NCI-H2107 treated with DMSO at 0.1 percent for 48 hours (cell line): ENCODE data around the gene ITGA11.

Experiments used
- DNase-seq: peaks from one replicate; lab custom pipeline; 2025; ENCODE audit not compliant: unreplicated experiment; lab: John Stamatoyannopoulos, UW

Gene ITGA11

DNA sequence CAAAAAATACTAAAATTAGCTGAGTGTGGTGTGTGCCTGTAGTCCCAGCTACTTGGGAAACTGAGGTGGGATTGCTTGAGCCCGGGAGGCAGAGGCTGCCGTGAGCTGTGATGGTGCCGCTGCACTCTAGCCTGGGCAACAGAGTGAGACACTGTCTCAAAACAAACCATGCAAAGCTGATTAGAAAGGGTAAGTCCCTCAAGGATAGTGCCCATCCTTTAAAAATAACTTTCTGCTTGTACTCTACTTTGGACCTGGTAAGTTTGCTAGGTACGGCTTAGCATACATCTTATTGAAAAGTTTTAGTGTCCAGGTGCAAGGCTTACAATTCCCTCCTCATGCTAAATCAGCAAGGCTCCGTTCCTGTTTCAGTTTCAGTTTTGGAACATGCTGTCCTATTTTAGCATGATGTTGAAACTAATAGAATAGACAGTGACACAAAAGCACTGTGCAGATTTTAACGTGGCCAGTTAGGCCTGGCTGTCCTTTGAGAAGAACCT, 133.0 kb downstream of the ITGA11 start:
- DNase-seq, result no peak

DNA sequence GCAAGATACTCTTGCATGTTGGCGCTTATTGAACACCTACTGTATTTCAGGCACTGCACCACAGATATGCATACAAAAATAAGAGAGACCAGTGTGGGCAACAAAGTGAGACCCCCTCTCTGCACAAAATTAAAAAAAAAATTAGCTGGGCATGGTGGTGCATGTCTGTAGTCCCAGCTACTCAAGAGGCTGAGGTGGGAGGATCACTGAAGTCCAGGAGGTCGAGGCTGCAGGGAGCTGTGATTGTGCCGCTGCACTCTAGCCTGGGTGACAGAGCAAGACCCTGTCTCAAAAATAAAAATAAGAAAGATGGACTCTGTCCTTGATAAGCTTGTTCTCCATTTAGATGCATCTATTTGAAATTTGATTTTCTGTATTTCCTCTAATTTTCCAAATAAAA, 133.6 kb downstream of the ITGA11 start:
- DNase-seq, result no peak

DNA sequence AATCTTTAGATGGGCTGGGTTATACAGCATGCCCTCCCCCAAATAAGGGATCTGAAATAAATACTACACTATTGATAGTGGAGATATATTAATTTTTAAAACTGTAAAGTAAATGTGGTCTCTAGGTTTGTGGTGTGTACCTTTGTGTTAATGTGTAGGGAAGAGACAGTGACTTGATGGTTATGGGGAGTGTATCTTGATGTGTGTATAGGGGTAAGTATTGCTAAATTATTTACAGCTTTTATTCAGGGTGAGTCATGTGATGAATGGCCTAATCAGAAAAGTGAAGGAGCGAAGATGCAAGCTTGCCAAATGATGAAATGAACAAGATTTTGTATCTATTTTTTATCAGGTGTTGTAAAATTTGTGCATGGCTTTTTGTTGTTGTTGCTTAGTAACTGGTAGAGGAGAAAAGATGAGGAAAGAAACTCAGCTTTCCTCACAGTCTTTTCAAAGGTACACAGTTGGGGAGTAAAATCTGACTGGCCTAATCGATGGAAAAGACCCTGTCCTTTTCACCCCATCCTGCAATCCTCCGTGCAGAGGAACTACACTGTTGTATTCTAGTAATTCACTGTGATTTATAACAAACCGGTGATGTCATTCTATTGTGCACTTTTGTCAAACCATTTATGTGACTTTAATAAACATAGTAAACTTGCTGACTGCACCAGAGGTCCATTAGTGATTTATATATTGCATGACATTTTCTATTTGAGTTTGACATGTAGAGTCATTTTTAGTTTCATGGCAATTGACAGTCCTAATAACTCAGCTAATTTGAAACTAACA, 136.8 kb downstream of the ITGA11 start:
- no peak for DNase-seq

DNA sequence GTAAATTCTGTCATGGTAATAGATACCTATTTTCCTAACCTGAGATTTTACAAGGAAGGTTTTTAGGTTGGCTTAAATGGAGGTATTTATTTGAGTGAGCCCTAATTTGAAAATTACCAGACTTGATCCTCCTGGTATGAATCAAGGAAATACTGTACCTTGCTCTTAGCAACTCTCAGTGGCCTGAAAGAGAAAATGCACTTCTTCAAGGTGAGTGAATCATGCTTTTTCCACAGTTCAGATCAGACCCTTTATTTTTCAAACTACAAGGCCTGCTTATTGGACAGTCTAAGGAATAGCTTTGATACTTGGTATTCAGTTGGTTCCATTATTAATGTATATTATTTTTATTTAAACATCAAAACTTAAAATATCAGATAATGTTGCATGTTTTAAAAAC, 139.0 kb downstream of the ITGA11 start:
- no peak for DNase-seq

DNA sequence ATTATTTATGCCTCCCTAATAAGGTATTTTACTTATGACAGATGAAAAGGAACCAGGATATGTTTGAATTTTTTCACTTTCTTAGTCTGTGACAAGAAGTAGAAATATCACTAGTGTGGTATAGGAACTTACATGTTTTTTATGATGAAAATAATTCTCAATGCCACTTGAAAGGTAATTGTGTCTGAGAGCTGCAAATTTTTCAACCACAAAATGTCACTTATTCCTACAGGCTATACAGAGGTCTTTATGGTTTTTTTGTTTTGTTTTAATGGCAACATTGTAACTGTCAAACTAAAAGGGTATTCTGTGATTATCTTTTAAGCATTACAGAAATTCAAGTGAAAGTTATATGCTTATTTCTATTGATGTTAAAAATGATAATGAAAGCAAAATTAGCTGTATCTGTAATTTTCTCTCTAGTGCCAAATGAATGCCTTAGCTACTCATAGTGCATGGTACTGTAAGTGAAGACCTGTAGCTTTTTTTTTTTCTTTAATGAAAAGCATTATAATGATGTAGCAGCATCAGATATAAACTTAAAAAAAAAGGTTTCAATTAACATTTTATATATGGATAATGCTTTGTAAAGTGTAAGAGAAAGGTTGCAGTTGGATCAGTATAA, 139.7 kb downstream of the ITGA11 start:
- no peak for DNase-seq

DNA sequence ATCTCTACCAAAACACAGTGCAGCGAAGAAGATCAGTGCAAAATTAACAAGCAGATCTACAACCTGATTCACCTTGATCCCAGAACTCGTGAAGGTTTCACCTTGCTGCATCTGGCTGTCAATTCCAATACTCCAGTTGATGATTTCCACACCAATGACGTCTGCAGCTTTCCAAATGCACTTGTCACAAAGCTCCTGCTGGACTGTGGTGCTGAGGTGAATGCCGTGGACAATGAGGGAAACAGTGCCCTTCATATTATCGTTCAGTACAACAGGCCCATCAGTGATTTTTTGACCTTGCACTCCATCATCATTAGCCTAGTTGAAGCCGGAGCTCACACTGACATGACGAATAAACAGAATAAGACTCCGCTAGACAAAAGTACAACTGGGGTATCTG, 141.2 kb downstream of the ITGA11 start:
- no peak for DNase-seq

DNA sequence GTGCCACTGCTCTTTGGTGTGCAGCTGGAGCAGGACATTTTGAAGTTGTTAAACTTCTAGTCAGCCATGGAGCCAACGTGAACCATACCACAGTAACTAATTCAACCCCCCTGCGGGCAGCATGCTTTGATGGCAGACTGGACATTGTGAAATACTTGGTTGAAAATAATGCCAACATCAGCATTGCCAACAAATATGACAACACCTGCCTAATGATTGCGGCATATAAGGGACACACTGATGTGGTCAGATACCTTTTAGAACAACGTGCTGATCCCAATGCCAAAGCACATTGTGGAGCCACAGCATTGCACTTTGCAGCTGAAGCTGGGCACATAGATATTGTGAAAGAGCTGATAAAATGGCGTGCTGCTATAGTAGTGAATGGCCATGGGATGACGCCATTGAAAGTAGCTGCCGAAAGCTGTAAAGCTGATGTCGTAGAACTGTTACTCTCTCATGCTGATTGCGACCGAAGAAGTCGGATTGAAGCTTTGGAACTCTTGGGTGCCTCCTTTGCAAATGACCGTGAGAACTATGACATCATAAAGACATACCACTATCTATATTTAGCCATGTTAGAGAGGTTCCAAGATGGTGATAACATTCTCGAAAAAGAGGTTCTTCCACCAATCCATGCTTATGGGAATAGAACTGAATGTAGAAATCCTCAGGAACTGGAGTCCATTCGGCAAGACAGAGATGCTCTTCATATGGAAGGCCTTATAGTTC, 142.2 kb downstream of the ITGA11 start:
- DNase-seq, result no peak

DNA sequence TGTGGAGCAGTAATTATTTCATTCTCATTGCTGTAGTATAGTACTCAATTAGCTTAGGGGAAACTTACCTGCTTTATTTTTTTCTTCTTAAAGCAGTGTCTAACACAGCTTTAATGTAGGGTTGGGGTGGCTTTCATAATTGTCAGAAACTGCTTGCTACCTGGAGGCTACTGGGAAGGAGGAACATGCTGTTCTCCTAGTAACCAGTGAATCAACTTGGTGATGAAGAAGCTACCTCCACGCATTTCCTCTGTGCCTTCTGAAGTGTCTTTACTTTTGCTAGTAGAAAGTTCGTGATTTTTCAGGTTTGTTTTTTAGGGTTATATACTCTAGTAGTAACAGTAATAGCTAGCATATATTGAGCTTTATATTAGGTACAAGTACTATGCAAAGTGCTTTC, 142.9 kb downstream of the ITGA11 start:
- no peak for DNase-seq

DNA sequence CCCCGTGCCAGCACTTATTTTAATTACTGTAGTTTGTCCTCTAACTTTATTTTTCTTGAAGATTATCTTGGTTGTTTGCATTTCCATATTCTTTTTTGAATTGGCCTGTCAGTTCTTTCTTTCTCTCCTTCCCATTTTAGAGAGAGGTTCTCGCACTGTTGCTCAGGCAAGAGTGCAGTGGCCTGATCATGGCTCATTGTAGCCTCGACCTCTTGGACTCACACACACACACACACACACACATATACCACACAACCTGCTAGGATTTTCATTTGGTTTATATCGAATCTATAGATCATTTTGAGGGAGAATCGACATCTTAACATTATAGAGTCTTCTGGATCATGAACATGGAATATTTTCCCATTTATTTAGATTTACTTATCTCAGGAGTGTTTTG, 145.7 kb downstream of the ITGA11 start:
- no peak for DNase-seq

DNA sequence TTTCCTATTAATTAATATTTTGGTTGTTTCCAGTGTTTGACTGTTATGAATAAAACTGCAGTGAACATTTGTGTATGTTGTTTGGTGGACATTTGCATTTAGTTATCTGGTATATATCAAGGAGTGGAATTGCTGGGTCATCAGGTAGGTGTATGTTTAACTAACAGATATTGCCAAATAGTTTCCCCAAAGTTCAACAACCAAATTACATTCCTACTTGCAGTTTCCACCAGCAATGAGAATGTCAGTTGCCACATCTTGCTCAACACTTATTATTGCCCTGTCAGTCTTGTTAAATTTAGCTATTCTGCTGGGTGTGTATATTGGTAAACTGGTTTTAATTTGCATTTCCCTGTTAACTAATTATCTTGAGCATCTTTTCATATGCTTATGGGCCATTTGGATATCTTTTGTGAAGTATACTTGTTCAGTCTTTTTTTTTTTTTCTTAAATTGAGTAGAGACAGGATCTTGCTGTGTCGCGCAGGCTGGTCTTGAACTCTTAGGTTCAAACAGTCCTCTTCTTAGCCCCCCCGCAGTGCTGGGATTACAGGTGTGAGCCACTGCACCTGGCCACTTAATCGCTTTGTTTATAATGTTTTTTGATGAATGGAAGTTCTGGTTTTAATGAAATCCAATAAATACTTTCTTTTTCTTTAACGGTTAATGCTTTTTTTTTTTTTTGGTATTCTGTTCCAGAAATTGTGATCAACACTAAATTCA, 146.5 kb downstream of the ITGA11 start:
- peak; percentile 31 for DNase-seq

DNA sequence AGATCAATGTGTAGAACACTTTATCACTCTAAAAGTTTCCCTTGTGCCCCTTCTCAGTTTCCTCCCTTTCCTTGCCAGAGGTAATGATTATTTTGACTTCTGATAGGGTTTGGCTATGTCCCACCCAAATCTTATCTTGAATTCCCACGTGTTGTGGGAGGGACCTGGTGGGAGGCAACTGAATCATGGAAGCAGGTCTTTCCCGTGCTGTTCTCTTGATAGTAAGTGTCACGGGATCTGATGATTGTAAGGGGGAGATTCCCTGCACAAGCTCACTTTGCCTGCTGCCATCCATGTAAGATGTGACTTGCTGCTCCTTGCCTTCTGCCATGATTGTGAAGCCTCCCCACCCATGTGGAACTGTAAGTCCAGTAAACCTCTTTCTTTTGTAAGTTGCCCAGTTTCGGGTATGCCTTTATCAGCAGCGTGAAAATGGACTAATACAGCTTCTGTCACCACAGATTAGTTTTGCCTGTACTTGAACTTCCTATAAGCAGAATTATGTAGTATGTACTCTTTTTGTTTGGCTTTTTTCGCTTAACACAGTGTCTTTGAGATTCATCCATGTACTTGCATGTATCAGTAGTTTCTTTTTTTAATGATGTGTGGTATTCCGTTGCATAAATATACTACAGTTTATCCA, 147.2 kb downstream of the ITGA11 start:
- no peak for DNase-seq

DNA sequence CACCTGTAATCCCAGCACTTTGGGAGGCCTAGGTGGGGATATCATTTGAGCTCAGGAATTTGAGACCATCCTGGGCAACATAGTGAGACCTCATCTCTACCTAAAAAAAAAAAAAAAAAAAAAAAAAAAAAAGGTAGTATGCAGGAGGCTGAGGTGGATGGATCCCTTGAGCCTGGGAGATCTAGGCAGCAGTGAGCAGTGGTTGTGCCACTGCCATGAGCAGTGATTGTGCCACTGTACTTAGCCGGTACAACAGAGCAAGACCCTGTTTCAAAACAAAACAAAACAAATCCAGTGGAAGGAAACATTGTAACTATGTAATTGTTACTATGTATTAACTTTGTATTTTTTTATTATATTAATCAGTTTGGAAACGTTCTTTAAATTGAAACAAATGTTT, 148.6 kb downstream of the ITGA11 start:
- DNase-seq, result no peak

DNA sequence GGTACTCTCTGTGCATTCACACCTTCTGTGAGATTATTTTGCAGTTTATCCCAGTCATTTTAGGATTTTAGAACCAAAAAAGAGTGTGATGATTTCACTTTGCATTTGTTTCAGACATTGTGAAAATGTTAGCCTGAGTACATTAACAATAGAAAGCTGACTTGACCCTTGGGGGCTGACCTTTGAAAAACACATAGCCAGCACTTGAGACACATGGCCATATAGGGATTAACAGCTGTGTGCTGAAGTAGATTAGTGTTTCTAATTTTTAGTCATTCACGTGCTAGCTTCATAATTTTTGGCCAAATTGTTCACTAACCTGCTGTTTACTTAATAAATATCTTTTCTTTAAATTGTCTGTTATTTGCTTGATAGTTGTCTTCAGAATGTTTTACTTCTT, 151.0 kb downstream of the ITGA11 start:
- DNase-seq, result no peak

DNA sequence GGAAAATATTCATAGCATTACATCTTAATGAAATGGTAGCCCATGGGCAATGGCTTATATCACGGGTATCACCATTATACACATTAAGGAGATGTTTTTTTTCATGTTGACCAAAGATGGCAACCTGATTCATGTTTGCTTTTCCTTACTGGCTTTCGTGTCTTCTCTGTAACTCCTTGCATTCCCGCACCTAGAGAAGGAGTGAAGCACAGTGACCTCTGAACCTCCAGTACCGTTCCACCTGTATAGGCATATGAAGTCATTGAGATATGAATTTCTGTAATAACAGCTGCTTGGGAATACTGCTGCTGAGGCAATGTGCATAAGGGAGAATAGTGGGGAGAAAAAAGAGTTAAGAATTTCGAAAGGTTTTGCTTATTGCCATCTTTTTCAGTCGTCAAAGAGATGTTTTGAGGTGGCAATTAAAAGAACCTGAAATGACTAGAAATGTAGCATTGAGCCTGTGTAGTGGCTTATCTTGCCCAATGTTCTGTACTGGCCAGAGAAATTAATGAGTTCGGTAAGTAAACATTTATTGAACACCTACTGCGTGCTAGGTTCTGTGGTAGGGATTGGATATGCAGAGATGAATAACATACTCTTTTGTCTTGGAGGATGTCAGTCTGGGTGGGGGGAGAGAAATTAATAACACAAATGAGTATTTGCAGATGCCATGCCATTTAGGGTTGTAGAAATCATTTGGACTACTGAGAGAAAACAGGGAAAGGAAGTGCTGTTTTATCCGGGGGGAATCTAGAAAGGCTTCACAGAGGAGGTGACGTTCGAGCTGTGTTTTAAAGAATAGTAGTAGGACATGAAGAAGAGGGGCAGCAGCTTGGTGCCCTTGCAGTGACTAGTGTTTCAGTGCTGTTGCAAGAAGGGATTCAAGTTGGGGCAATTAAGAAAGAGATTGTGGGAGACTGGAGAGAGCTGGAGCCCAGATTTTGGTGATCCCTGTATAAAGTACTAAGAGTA, 151.9 kb downstream of the ITGA11 start:
- DNase-seq, result no peak

DNA sequence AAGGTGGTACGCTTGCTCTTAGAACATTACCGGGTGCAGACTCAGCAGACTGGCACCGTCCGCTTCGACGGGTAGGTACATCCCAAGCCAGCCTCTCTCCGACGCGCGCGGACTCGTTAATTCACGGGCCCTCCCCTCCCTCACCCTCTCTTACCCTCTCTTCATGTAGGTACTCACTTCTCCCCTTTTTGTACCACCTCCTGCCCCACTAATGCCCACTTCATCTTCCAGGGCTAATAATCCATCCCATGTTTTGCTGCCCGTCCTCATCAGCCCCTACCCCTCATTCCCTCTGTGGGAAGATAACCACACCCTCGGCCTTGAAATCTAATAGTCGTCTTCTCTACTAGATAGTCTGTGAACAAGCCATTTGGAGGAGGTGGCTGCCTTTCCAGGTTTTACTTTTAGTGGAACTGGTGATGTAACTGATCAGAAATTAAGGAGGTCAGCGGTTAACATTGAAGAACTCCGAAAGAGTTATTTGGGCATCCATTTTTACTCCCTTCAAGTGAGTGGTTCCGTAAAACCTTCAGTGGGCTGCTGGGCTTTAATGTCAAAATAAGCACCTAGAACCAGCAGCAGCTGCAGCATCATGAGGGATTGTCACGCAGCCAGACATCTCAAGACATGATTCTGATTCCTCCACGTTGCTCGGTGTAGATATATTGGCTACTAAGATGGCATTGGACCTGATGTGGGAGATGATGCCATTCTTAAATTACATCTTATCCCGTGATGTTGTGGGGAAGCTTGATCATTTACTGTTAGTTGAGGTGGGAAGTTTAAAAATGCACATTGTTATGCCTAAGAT, 153.2 kb downstream of the ITGA11 start:
- peak; percentile 33 for DNase-seq

DNA sequence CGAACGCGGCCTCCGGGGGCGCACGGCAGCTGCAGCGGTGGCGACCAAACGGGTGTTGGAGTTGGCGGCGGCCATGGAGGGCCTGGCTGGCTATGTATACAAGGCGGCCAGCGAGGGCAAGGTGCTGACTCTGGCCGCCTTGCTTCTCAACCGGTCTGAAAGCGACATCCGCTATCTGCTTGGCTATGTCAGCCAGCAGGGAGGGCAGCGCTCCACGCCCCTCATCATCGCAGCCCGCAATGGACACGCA, 153.7 kb downstream of the ITGA11 start:
- DNase-seq, result no peak

DNA sequence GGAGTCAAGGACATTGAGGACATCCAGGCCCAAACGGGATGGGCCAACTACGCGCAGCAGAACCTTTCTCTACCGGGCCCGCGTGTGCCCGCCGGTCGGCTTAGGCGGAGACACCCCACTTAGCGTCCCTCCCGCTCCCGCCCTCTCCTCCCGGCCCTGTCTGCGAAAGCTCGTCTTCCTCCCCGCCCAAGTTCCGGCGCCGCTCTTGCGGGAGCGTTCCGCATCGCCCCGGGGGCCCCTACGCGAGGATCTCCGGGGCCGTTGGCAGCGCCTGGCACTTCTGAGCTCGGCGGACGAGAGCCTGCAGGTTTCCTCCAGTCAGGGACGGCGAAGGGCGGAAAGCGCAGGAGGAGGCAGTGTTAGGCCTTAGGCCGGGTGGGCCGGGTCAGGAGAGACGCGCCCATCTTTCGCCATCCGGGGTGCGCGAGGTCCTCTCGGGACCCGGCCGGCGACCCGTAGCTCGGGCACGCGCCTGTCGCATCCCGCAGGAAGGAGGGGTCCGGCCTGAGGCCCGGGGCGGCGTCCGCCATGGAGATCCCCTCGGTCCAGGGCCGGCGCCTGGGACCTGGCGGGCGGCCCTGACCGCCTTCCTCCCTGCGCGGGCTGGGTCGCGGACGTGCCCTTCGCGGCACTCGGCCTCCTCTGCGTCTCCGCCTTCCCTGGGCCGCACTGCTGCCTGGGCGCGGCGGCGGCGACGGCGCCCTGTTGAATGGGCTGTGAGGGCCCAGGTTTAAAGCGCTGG, 154.2 kb downstream of the ITGA11 start, which contains the start of gene FEM1B:
Gene FEM1B (plus strand): TSS at position 143 of the 742 bp plus-strand sequence. CDS start 673 bp downstream, outside the sequence.
- DNase-seq, result peak; percentile 63

DNA sequence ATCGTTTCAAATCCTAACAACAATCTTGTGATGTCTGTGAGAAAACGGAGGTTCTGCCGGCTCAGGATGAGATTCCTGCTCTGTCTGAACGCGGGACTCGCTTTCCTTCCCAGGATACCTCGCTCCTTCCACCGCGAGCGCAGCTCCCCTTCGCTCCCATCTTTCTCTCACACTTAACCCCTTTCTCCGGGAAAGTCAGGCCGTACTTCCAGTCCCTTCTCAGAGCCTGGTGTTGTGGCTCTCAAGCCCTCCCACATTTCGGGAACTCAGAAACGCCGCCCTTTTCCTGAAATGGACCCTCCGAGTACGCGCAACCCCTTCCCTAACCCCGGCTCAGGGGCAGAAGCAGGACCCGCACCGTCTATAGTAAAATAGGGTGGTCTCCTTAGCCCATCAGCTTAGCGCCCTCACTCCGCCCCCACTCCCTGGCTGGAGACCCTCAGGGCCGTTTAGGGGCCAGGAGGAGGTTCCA, 154.8 kb downstream of the ITGA11 start:
- DNase-seq, result peak; percentile 30
